Stimulated activated CD8-positive, alpha-beta memory T cell treated with anti-CD3 and anti-CD28 coated beads, Interleukin-4, amount 100 ng/mL, for 24 hours (primary cell): Measurements from ENCODE around the gene TP53AIP1.

Source experiments
- DNase-seq: peaks from one replicate; pipeline ENCODE4 v3.0.0-alpha.2; 2020; ENCODE audit warnings: low read depth

Gene TP53AIP1

GRCh38 chr11:128943428-128943976 lies 831 bp upstream of the TP53AIP1 start:
- no peak for DNase-seq

- no peak for DNase-seq
These were observed 429 bp downstream of the TP53AIP1 start for GRCh38 chr11:128942272-128942612.

- no peak for DNase-seq
These were observed 949 bp downstream of the TP53AIP1 start for GRCh38 chr11:128941573-128942271.

DNA sequence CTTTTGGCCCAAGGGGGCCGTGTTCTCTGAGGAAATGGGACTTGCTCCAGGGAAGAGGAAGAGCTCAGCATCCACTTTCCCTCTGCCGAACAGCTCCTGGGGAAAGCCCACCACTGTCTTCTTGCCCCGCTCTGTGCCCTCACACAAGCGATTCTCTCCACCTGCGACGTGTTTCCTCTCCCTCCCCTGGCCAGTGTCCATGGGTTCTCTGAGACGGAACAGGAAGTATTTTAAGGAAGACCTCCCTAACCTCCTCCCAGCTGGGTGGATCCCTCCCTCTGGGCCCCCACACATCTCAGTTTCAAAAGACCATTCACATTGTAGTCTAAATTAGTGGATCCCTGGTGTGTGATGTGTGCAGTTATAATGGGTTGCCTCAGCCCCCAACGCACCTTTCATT lies 1.6 kb downstream of the TP53AIP1 start:
- no peak for DNase-seq

DNA sequence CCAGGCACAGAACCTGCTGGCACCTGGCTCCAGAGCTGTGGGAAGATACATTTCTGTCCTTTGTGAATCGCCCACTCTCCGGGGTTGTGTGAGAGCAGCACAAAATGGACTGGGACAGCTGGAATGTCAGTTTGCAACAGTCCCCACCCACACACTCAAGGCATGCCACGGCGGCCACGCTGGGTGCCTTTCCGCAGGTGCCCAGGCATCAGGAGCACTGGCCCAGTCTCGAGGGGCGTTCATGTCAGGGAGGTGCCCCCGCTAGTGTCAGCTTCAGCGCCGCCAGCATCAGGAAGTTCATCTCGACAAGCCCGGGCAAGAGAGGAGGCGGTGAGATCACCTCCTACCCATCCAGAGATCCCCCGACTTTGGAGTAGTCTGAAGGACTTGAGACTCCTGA lies 2.1 kb downstream of the TP53AIP1 start:
- no peak for DNase-seq

GRCh38 chr11:128940156-128940555 lies 2.5 kb downstream of the TP53AIP1 start:
- no peak for DNase-seq

DNA sequence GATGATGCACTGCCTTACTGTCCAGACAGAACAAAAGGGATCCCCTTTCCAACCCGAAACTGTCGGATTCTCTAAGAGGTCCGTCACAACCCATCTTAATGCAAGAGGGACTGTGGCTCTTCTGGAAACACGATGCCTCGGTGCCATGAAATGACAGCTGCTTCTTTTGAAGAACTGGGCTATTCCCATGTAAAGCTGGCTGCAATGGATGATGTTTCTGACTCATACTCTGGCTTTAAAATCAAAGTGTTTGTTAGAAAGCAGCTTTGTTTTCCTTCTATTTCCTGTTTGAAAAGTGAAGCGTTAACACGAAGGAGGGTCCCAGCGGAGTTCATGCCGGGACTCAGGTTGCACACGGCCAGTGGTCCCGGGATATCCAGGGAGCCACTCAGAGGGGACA lies 3.1 kb downstream of the TP53AIP1 start:
- no peak for DNase-seq

GRCh38 chr11:128938156-128938885 lies 4.3 kb downstream of the TP53AIP1 start:
- DNase-seq = no peak

GRCh38 chr11:128937480-128937879 lies 5.2 kb downstream of the TP53AIP1 start:
- DNase-seq = no peak

DNA sequence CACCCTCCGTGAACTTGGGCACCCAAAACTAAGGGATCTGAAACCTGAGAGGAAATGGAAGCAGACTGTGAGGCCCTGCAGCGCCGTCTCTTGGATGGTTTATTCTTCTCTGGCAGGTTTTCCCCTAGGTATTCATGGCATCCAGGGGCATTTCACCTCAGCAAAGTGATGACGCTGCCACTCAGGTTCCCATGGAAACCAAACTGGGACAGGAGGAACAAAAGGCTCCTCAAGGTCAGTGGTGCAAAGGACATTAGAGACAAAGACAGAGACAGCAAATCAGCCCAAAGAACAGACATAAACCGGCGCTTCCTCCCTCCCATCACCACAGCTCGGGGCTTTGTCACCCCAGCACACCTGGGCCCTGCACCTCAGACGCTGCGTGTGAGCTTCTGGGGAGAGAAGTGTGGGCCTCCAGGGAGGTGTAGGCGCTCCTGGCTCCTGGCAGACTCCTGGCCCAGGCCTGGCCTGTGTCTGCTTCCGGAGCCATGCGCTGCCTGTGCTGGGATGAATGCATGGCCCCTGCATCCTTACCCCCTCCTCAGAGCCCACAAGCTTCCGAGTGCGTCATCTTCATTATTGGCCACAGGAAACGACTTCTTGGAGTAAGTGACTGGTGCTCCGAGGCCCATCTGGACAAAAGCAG lies 5.9 kb downstream of the TP53AIP1 start:
- DNase-seq = no peak

DNA sequence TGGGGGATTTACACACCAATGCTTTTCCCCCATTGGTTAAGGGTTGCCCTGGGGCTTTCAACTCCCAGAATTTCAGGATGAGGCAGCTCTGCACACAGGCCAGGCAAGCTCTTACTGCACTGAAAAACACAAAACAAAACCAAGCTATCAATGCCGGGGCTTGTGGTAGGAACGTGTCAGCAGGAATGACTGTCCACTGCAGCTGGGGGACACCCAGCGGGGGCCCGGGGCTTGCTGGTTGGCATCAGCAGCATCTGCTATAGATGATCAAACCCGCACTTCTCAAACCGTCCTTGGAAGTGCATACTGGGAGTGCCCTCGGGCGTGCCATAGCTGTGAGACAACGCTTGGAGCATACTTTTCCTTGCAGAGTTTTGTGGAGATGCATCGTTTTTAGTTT lies 7.7 kb downstream of the TP53AIP1 start:
- DNase-seq = no peak

DNA sequence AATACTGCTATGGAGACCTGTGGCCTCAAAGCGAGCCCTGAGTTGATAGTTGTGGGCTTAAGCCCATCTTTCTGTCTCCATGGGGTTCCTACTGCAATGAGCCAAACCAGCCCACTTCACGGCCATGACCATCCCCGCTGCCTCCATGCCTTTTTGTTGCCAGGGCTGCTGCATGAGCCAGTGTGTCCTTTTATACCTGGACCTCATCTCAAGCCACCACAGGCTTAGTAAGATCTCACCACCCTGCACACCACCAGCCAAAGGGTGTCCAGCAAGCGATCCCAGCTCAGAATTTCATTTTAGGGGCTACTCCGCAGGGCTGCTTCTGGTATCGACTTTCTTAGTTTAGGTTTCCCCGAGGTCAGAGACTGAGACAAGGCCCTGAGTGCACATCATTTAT lies 8.3 kb downstream of the TP53AIP1 start:
- DNase-seq = no peak

DNA sequence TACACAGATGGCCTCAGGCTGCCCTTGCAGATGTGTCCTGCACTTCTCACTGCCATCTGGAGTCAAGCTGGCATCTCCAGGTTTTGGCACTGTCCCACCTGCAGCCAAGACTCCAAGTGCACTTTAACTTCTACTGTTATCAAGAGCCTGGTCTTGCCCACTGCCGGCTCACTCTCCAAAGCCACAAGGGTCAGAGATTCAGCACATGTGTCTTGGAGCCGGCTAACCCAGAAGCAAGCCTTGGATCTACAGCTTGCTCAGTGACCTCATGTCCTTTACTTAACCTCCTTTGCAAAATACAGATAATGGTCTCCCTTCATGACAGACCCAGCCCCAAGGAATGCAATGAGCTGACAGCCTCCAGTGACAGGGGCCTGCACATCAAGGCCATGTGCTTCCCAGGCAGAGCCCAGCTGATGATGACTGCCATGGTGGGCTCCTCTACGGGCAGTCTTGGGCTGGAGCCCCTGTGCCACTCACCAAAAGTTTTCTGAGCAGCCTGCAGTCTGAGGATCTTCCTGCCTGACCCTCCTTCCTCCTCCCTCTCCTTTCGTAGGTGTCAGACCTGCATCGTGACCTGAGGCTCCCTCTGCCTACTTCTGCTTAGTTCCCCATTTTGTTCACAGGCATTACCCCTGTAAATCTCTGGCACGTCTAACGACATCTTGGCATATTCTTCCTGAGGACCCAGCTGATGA lies 9.0 kb downstream of the TP53AIP1 start:
- no peak for DNase-seq

GRCh38 chr11:128931668-128932067 lies 11.0 kb downstream of the TP53AIP1 start:
- no peak for DNase-seq

GRCh38 chr11:128931066-128931465 lies 11.6 kb downstream of the TP53AIP1 start:
- DNase-seq = no peak

DNA sequence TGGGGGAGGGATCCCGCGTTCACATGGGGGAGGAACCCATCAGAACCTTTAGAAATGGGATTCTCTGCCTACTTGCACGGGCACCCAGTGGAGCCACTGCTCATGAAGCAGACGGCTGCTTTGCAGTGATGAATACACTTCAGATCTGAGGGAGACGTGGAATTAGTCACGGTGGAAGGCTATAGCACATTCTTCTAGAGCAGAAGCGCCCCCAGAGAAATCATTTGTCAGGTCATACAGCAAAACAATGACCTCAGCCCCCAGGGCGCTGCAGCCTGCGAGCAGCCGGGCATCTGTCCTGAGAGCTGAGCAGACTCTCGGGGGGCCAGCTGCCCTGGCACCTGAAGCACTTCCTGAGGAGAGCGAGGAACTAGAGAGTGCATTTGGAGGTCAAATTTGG lies 12.7 kb downstream of the TP53AIP1 start:
- no peak for DNase-seq

GRCh38 chr11:128929468-128929867 lies 13.2 kb downstream of the TP53AIP1 start:
- DNase-seq = no peak

- DNase-seq = no peak
These were observed 14.3 kb downstream of the TP53AIP1 start for GRCh38 chr11:128928400-128928799.

DNA sequence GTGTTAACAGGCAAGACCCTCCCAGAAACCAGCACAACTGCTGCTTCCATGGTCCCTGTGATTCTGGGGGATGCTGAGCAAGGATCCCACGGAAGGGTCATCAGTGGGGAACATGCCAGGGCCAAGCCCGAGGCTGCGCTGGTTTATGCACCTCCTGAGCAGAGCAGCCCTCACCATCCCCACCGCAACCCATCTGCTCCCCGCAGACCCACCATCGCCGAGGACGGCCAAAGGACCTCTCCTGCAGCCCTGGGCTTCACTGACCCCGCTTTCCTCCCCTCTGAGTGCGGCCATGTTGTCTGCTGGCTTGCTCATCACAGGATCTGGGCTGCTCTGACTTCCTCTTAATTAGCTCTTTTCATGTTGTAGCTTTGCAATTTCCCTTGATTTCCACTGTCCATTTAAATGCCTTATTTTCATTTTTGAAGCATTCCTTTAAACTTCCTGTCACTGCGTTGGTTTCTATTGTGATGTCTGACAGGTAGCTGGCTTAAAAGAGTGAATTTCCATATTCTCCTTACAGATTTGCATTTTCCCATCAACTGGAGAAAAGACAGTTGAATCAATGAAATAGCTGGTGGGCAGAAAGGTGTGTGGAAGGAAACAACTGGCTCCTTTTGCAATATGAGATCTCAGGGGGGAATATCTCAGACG lies 14.9 kb downstream of the TP53AIP1 start:
- DNase-seq = no peak

GRCh38 chr11:128927108-128927461 lies 15.6 kb downstream of the TP53AIP1 start:
- DNase-seq = no peak

DNA sequence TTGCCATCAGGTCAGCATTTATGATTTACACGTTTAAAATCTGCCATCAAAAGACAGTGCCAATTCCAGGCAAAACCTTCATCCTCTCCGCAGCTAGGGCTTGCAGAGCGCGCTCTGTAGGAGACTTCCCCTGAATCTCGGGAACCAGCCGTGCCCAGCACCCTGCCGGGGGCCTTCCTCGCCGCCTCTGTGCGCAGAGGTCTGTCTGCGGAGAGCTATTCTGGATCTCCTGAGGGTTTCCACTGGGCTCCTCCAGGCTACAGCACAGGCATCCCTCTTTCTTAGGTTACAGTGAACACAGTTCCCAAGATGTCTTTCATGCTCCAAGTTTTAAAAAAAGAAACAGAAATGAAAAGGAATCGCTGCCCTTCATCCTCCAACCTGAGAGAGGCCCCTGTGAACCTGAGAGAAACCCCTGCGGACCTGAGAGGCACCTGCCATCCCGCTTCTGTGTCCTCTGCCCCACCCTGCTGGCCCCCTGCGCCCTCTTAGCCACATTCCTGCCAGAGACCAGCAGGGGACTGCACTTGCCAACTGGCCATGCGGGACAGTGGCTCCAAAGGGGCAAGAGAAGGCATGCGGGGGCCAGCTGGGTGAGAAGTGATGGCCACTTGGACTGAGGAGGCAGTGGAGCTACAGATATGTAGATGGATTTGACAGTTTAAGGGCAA lies 16.1 kb downstream of the TP53AIP1 start:
- DNase-seq = no peak

DNA sequence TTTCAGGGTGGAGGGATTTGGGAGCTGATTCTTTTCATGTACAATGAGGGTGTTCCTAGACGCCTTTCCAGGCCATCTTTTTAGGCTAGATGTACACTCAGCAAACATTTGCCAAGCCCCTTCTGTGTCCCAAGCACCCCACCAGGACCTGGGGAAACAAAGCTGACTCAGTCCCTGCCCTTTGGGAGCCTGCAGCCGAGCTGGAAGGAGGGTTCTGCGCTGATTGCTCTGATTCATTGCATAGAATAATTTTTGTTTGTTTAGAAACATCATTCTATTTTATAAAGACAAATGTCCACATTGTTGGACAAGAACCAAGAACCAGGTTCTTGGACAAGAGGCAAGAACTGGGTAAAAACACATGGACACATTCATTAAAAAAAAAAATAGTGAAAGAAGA lies 16.7 kb downstream of the TP53AIP1 start:
- no peak for DNase-seq
